Retinal pigment epithelial cell (primary cell): ENCODE data around the gene LBHD2.

Experiments
- DNase-seq: peaks from one replicate; pipeline ENCODE4 v3.0.0-alpha.2; 2010; ENCODE audit warnings: low read depth
- H3K4me3 ChIP-seq: 2 replicates; pipeline ENCODE4 v1.5.1; 2011; ENCODE audit warnings: mild to moderate bottlenecking, low read length, control low read depth, moderate library complexity
- CTCF ChIP-seq: conservative IDR thresholded peaks from 2 replicates; pipeline ENCODE4 v1.5.1; 2011; ENCODE audit warnings: low read depth, low read length, control low read depth, inconsistent platforms

The LBHD2 gene

GRCh38 chr14:103061482-103061976 is 22.5 kb upstream of the LBHD2 start:
- no peak for DNase-seq
- no peak overlapping the region for H3K4me3 ChIP-seq
- TF ChIP-seq CTCF, result no peak

- no peak for DNase-seq
- no peak overlapping the region for H3K4me3 ChIP-seq
- TF ChIP-seq CTCF, result no peak
Observed at GRCh38 chr14:103064436-103064835, 19.6 kb upstream of the LBHD2 start.

GRCh38 chr14:103064978-103065377 is 19.0 kb upstream of the LBHD2 start:
- TF ChIP-seq CTCF, result no peak
- no peak overlapping the region for H3K4me3 ChIP-seq
- no peak for DNase-seq

- no peak overlapping the region for H3K4me3 ChIP-seq
- no peak for DNase-seq
- no peak for TF ChIP-seq CTCF
Observed at GRCh38 chr14:103065861-103066260, 18.1 kb upstream of the LBHD2 start.

- no peak overlapping the region for H3K4me3 ChIP-seq
- DNase-seq, result no peak
Observed at GRCh38 chr14:103066399-103066798, 17.6 kb upstream of the LBHD2 start.

GRCh38 chr14:103067231-103067954 is 16.6 kb upstream of the LBHD2 start:
- H3K4me3 ChIP-seq, result no peak overlapping the region
- no peak for TF ChIP-seq CTCF
- no peak for DNase-seq

More at GRCh38 chr14:103066399-103066798, 17.6 kb upstream of the LBHD2 start:
- TF ChIP-seq CTCF, result no peak
